GM10847 (cell line): ENCODE data around the gene UBFD1.

Experiments
- POLR2A ChIP-seq: IDR thresholded peaks from 2 replicates; pipeline ENCODE4 v1.6.1; 2011; ENCODE audit not compliant: insufficient read length; ENCODE audit errors: extremely low read depth

Gene UBFD1

DNA sequence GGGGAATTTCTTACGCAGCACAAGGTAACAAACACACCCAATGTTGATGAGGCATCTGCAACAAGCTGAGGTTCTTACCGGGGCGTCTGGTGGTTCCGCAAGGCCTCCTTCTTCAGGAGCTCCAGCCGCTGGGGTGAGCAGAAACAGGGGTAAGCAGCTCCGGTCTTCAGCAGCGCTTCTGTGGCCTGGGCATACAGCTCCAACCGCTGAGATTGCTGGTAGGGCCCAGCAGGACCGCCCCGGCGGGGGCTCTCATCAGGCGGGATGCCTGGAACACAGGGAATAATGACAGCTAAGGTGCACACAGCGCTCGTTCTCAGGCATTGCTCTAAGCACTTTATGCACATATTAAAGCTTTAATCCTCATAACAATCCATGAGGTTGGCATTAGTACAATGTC is 13.1 kb upstream of the UBFD1 start:
- no peak for TF ChIP-seq POLR2A

GRCh38 chr16:23549938-23550337 is 7.6 kb upstream of the UBFD1 start:
- no peak for TF ChIP-seq POLR2A

- no peak for TF ChIP-seq POLR2A
Measured at GRCh38 chr16:23552161-23552560, 5.4 kb upstream of the UBFD1 start.

DNA sequence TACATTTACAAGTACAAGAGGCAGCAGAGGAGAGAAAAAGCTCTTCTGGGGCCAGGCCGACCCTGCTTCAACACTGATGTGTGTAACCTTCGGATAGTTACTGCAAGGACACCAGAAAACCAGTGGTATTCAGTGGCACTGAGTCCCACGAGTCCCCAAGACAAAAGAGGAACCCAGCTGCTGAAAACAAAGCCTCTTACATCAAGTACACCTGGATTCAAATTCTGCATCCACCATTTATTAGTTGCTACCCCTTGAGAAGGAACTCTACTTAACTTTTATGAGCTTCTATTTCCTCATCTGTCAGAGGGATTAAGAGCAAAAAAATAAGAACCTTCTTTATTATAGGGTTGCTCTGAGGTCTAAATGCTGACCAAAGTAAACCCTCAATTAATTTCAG is 3.0 kb upstream of the UBFD1 start:
- no peak for TF ChIP-seq POLR2A

DNA sequence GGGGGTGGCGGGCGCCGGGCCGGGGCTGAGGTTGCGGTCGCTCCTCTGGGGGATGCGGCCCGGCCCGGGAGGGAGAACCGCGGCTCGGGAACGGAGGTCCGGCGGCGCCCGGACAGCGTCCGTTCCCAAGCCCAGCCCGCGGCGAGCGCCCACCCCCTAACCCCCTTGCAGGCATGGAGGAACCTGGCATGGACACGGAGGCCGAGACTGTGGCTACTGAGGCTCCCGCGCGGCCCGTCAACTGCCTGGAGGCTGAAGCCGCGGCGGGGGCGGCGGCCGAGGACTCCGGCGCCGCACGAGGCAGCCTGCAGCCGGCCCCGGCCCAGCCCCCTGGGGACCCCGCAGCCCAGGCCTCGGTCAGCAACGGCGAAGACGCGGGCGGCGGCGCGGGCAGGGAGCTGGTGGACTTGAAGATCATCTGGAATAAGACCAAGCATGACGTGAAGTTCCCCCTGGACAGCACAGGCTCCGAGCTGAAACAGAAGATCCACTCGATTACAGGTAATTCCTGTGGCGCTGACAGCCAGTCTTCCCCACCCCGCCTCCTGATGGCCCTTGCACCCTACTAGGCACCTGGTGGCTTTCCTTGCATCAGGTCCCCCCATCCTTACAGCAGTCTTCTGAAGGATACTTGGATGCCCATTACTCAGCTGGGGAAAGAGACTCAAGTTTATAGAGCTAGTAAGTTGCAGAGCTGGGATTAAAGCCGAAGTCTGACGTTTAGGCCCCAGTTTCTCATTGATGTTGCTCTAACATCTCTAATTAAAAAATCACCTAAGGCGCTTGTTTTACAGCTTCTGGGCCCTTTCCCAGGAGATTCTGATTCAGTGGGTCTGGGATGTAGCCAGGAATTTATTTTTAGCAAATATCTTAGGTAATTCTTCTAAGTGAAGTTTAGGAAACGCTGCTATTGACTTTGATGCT is 514 bp downstream of the UBFD1 start:
- TF ChIP-seq POLR2A: no peak

GRCh38 chr16:23561586-23561985 is 4.1 kb downstream of the UBFD1 start:
- no peak for TF ChIP-seq POLR2A

DNA sequence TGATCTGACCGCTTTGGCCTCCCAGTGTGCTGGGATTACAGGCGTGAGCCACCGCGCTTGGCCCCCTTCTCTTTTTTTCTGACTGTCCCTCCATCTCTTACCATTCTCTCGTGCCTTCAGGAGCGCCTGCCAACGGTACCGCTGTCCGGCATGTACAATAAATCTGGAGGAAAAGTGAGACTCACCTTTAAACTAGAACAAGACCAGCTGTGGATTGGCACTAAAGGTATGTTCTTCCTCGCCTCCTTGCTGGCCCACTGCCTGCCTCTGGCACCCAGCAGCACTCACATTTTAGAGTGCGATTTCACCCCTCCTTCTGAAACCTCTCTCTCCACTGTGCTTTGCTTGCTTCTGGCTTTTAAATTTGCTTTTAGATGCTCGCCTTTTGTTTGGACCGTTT is 5.0 kb downstream of the UBFD1 start:
- no peak for TF ChIP-seq POLR2A

DNA sequence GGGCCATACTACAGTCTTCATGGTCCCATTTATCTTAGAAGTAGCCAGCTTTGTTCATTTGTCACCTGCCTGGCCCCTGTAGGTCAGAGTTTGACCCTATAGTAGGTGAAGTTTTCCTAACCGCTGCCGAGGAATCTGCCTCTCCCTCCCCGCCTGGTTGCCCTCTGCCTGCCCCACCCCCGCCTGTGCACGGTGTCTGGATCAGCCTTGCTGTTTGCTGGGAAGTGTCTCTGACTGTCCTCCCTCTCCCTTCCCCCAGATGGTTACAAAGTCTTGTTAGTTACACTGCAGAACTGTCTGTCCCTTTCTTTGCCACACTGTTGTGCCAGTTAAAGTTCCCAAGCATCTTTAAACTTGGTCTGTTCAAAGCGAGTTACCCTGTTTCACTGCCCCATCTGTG is 5.7 kb downstream of the UBFD1 start:
- no peak for TF ChIP-seq POLR2A

DNA sequence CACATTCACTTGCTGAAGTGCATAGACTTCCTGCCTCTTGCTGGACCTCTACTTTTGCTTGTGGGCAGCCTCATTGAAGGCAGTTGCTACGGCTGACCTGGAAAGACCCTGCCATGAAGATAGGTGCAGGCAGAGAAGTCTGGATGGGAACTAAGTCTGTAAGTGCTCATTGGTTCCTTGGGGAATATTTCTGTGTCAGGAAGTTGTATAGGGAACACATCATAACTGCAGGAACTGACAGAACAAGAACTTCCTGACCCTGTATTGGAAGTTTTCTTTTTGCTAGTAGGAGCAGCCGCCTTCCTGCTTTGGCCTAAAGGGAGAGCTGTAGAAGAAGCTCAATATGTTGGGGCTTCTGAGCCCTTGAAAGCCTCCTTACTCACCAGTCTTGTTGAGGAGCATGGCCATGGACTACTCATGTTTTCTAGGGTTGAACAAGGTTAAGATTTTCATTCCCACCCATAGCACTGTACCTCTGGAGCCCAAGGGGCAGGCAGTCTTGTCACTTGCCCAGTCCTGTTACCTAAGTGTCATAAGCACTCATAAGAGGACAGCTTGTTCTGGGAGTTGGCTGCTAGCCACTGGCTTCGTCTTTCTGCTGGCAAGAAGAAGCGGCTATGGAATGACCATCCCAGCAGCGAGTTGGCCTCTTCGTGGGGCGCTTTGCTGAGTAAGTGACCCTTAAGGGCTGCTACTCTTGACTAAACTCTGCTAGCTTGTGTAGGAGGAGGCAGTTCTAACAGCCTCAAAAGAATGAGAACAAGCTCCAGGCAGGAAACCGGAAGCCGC is 7.2 kb downstream of the UBFD1 start:
- TF ChIP-seq POLR2A: no peak

GRCh38 chr16:23566724-23567123 is 9.2 kb downstream of the UBFD1 start:
- no peak for TF ChIP-seq POLR2A

- TF ChIP-seq POLR2A: no peak
Measured at GRCh38 chr16:23567602-23568001, 10.1 kb downstream of the UBFD1 start.

DNA sequence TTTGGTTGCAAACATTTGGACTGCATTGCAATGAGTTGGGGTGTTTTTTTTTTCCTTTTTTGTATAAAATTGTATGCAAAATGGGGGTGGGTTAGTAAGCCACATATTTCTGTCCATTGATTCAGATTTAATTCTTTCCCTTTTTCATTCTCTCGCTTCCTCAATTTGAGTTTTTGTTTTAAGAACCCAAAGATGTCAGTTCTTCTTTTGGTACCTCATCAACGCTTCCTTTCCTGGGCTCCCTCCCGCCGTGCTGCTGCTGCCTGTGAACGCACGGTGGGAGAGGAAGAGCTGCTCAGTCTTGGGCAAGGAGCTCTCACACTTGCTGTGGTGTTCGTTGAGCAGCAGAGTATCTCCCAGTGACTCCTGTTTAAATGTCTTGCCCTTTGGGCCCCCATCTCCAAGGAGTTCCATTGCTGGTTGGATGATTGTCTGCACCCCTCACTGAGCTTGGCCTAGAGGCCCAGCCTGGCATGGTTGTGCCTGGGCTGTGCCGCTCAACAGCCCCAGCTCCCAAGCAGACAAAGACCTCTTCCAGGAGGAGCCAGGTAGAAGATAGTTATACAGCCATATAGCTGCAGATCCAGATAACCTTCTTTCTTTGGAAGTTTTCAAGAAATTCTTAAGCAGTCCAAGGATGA is 13.6 kb downstream of the UBFD1 start:
- no peak for TF ChIP-seq POLR2A

- TF ChIP-seq POLR2A: no peak
Measured at GRCh38 chr16:23571895-23572294, 14.4 kb downstream of the UBFD1 start.

GRCh38 chr16:23572394-23572793 is 14.9 kb downstream of the UBFD1 start:
- TF ChIP-seq POLR2A: no peak

DNA sequence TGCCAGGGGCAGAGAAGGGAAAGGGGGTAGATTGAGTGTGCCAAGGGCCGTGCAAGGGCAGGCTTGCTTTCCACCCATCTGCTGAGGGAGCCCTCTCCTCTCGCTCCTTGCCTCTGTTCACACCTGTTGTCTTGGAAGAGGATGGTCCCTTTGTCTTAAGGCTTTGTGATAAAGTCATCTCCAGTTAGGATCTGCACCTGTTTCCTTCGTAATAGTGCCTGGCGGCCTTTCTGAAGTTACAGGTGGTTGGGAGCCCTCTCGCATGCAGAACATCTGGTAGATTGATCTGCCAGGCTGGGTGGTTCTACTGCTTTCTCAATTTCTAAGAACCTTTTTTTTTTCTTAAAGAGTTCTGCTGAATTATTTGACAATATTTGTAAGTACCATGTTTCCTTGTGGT is 16.3 kb downstream of the UBFD1 start:
- TF ChIP-seq POLR2A: no peak

- TF ChIP-seq POLR2A: no peak
Measured at GRCh38 chr16:23575834-23576233, 18.3 kb downstream of the UBFD1 start.
